ENCODE results near the gene SLC10A7. TPM values are rescaled to one million over a fixed set of nuclear protein-coding genes. Genes with fewer than 3 reads are reported as not detected.

SLC10A7 gene
- total and polyA plus RNA-seq, 2 of the 13 experiments (the other 11 are each of a cell fraction or from before 2014, with no cell fraction given), result 18.5 to 18.8 TPM

DNA sequence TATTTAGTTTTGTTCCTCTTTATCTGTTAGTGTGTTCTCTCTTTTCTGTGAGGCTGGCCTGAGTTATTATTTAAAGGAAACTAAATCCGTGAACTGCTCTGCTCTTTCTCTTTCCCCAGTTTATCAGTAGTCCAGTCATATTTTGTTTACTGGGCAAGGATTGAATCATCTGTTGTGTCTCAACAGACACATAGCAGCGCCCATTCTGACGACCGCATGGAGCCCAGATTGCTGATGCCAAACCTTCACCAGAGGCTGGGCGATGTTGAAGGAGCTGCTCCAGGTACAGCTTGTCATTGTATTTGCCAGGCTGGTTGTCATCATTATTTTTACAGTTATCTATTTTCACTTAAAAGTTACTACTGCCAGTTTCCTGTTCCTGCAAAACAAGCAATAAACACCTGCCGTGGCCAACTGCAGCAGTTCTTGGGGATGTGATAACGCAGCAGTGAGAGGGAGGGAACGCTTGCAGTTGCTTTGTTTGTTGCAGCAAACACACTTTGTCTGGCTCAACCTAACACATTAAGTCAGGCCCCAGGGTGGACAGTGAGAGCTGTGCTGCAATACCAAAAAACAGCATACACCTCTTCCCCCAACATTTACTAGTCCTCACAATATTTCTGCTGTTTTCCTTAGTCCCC lies 297.3 kb downstream of the SLC10A7 start (continued):
- TF ChIP-seq, protein P1, sequence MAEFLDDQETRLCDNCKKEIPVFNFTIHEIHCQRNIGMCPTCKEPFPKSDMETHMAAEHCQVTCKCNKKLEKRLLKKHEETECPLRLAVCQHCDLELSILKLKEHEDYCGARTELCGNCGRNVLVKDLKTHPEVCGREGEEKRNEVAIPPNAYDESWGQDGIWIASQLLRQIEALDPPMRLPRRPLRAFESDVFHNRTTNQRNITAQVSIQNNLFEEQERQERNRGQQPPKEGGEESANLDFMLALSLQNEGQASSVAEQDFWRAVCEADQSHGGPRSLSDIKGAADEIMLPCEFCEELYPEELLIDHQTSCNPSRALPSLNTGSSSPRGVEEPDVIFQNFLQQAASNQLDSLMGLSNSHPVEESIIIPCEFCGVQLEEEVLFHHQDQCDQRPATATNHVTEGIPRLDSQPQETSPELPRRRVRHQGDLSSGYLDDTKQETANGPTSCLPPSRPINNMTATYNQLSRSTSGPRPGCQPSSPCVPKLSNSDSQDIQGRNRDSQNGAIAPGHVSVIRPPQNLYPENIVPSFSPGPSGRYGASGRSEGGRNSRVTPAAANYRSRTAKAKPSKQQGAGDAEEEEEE (CRISPR knock-in tag; IDR thresholded peaks at IDR 0.05; ENCODE audit: borderline replicate concordance), result no peak
- TF ChIP-seq, protein P2, sequence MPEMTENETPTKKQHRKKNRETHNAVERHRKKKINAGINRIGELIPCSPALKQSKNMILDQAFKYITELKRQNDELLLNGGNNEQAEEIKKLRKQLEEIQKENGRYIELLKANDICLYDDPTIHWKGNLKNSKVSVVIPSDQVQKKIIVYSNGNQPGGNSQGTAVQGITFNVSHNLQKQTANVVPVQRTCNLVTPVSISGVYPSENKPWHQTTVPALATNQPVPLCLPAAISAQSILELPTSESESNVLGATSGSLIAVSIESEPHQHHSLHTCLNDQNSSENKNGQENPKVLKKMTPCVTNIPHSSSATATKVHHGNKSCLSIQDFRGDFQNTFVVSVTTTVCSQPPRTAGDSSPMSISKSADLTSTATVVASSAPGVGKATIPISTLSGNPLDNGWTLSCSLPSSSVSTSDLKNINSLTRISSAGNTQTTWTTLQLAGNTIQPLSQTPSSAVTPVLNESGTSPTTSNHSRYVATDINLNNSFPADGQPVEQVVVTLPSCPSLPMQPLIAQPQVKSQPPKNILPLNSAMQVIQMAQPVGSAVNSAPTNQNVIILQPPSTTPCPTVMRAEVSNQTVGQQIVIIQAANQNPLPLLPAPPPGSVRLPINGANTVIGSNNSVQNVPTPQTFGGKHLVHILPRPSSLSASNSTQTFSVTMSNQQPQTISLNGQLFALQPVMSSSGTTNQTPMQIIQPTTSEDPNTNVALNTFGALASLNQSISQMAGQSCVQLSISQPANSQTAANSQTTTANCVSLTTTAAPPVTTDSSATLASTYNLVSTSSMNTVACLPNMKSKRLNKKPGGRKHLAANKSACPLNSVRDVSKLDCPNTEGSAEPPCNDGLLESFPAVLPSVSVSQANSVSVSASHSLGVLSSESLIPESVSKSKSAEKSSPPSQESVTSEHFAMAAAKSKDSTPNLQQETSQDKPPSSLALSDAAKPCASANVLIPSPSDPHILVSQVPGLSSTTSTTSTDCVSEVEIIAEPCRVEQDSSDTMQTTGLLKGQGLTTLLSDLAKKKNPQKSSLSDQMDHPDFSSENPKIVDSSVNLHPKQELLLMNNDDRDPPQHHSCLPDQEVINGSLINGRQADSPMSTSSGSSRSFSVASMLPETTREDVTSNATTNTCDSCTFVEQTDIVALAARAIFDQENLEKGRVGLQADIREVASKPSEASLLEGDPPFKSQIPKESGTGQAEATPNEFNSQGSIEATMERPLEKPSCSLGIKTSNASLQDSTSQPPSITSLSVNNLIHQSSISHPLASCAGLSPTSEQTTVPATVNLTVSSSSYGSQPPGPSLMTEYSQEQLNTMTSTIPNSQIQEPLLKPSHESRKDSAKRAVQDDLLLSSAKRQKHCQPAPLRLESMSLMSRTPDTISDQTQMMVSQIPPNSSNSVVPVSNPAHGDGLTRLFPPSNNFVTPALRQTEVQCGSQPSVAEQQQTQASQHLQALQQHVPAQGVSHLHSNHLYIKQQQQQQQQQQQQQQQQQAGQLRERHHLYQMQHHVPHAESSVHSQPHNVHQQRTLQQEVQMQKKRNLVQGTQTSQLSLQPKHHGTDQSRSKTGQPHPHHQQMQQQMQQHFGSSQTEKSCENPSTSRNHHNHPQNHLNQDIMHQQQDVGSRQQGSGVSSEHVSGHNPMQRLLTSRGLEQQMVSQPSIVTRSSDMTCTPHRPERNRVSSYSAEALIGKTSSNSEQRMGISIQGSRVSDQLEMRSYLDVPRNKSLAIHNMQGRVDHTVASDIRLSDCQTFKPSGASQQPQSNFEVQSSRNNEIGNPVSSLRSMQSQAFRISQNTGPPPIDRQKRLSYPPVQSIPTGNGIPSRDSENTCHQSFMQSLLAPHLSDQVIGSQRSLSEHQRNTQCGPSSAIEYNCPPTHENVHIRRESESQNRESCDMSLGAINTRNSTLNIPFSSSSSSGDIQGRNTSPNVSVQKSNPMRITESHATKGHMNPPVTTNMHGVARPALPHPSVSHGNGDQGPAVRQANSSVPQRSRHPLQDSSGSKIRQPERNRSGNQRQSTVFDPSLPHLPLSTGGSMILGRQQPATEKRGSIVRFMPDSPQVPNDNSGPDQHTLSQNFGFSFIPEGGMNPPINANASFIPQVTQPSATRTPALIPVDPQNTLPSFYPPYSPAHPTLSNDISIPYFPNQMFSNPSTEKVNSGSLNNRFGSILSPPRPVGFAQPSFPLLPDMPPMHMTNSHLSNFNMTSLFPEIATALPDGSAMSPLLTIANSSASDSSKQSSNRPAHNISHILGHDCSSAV (CRISPR knock-in tag; IDR thresholded peaks at IDR 0.05; ENCODE audit: borderline replicate concordance), result no peak
- TF ChIP-seq NFKB2 (CRISPR knock-in tag; IDR thresholded peaks at IDR 0.05; ENCODE audit: borderline replicate concordance), result no peak
- no peak for TF ChIP-seq SAFB2 (CRISPR knock-in tag; IDR thresholded peaks at IDR 0.05; ENCODE audit: borderline replicate concordance, low read depth)

Data from HepG2 (cell line).